G401.6 (cell line): ENCODE measurements around the gene HOTAIR.
A peak's percentile ranks its signal among the peaks of the same experiment; 100 is the strongest.

ENCODE experiments used
- FAIRE-seq: peaks from 2 replicates; lab custom pipeline; 2012; peaks lifted over from hg19 to GRCh38; lab: Jason Lieb, UNC

HOTAIR gene

GRCh38 chr12:53974084-53975063 is at the start of gene HOTAIR:
Gene HOTAIR (minus strand): TSS chr12:53974954.
- FAIRE-seq = no peak

- no peak for FAIRE-seq
These were observed 49.4 kb upstream of the HOTAIR start for GRCh38 chr12:54024127-54024526.

DNA sequence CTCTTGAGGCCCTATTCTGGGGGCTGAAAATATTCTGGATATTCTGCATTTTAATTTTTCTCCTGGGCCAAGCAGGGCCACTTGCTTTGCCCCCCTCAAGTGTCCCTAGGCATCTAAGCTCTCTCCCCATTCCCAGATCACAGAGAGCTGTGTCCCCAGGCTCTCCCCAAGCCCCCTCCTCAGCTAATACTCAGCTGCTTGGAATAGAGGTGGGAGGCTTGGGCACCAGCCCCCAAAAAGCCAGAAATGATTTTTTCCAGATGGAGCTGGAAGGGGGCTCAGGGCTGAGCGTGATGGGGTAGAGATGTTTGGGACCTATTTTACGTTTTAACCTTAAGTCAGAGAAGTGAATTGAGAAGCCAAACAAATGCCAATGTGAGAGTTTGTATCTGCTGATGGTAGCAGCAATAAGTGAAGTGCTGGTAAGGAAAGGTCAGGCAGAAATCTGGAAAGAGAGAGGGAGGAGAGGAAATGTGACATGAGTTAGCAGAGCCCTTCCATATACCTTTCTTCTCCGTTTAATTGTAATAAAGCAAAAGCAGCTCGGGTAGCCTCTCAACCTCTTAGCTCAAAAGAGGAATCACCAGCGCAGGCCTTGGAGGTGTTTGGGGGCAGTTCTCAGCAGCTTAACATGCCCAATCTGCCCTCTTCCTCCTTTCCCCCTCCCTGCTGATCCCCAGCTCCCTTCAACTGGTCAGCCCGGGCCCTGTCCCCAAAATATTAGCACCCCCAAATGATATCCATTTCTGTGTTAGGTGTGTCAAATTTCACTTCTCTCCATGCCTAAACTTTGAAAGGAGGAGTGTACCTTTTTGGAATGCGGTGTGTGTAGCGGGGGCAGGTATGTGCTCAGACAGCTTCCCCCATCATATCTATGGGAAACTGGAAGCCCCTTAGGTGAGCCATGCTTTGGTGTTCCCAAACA is 48.5 kb upstream of the HOTAIR start:
- no peak for FAIRE-seq

- FAIRE-seq = peak; percentile 90
These were observed 46.8 kb upstream of the HOTAIR start for GRCh38 chr12:54021432-54022013.

DNA sequence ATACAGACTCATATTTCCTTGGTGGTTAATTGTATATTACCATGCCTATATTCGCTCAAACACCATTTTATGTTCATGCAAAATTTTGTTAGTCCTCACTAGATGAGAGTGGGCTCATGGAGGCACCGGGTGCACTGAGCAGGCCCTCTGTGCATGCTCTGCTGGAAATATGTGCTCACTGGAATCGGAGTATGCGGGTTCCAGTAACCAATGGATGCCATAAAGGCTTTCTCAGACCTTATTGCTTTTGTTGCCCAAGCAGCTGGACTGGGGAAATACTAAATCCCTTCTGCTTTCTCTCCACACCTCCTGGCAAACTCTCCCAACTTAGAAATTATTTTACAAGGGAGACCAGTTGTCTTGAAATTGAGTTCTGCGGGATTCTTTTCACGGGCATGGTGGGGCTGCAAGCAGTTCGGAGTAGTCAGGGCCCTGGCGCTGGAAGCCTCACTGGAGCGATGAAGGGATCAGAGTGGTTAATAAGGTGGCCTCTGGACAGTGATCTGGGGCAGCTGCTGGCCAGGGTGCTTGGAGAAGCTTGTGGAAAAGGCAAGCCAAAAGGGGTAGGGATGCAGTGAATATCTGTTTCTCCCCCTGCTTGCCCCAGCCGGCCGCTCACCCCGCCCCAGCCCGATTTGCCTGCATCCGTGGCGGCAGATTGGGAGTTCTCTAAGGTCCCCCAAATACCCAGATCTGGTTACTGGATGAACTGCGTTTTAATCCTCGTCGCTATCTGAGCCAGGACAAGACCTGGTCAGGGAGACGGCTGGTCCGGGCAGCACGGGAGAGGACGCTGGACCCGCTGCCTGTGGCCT is 46.0 kb upstream of the HOTAIR start:
- no peak for FAIRE-seq

- FAIRE-seq = no peak
These were observed 45.3 kb upstream of the HOTAIR start for GRCh38 chr12:54019924-54020590.

DNA sequence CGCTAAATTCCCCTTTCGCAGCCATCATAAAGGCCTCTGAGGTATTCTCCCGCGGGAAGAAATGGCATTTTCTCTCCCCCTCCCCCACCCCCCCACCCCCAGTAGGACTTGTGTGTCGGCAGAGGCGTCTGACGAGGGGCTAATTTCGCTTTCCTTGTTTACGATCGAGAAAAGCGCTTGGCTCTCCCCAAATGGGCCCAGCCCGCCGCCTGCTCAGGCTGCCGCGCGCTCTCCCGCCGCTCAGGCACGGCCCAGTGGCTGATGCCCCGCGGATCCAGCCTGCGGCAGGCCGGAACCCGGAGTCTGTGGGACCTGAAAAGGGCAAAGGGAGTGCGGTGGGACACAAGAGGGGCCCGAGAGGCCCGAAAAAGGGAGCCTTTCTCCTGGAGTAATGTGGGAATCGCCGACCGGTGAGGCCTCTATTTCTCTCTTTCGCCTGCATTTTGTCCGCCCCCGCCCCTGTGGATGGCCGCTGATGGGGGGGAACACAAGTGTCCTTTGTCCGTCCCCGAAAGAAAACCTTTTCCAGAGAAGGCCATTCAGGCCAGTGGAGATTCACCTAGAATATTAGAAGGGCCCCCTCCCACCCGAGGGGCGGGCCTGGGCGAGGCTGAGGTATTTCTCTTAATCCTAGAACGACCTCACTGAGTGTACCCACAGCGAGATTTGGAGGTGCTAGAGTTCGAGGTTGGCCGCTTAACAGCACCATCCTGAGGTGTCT is 44.5 kb upstream of the HOTAIR start:
- no peak for FAIRE-seq

DNA sequence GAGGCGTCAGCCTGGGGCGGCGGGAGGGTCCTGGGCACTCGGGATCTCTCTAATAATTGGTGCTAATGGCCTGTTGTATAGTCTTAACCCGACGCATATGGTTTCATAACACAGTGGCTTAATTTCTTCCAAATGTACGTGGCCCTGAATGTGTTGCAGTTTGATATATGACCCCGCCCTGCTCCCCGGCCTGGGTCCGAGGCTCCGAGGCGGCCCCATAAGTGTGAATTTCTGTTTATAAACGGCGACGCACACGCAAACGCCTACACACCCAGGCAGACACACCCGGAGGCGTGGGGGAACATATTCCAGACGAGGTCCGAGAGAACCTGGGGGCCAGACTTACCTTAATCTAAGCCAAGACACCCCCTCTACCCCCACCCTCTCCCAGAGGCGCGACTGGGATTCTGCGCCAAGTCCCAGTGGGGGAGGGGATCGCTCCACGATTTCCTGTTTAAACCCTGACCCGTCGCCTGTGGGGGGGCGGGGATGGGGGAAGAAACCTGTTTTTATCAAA is 43.8 kb upstream of the HOTAIR start:
- no peak for FAIRE-seq

GRCh38 chr12:54017878-54018467 is 43.2 kb upstream of the HOTAIR start:
- peak; percentile 63 for FAIRE-seq

GRCh38 chr12:54017027-54017788 is 42.5 kb upstream of the HOTAIR start:
- FAIRE-seq = no peak

DNA sequence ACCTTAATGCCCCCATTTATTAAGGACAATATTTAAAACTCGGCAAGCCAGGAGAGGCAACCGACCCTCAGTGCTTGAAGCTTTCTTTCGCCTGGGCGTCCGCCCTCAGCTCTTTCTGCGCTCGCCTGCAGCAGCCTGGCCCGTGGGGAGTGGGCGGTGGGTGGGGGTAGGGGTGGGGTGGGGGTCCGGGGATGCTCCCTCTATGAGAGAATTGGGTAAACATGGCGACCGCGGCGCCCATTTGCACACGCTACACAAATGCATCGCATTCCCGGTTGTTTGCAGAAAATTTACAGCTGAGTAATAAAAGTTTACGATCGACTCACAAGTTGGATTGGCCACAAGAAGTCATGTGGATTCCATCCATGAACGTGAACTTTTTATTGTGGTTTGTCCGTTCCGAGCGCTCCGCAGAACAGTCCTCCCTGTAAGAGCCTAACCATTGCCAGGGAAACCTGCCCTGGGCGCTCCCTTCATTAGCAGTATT is 41.8 kb upstream of the HOTAIR start:
- peak; percentile 97 for FAIRE-seq

DNA sequence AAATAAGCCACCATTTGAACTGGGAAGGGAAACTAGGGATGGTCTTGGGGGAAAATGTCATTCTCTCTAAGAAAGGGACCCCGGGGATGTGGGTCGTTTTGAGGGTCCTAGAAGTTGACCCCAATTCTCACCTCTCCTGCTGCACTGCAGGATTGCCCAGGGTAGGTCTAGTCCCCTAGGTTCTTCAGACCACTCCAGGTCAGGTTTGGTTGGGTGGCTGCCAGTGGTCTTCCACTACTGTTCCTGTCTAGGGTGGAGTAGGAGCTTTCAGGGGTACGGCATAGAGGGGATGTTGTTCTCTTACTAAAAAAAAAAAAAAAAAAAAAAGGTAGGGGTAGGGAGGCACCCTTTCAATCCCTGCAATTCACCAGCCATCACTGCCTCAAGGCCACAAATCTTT is 41.3 kb upstream of the HOTAIR start:
- FAIRE-seq = no peak

GRCh38 chr12:54015018-54015931 is 40.5 kb upstream of the HOTAIR start:
- FAIRE-seq = no peak

- FAIRE-seq = no peak
These were observed 39.7 kb upstream of the HOTAIR start for GRCh38 chr12:54014377-54015017.

DNA sequence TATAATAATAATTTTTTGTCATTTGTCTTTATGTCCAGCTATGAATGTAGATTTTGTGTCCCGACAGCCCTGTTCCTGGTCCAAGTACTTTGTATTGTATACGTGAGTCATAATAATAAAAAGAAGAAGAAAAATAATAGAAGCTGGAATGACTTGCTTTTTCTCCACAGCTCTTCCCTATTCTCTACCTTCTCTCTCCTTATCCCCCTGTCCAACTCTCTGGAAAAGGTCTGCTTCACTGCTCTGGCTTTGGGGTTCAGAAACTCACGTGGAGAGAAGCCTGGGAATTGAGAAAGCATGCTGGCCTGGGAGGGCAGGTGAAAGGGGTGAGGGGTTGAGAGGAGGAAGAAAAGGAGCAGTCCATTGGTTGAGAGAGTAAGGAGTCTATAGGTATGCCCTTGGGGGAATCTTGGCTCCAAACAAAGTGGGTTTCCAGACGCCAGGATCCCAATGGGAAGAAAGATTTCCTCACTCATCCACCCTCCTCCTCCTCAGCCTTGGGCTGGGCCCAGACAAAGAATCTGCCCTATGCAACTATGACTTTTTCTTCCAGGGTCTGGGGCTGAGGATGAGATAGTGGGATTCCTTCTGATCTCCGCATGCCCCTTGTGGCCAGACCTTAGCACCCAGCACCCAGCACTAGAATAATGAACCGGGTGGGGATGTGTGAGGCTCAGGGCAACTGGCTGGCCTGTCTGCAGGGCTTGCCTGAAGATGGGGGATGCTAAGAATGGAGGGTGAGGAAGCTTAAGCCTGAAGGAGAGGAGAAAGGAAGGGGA is 38.1 kb upstream of the HOTAIR start:
- peak; percentile 58 for FAIRE-seq
